Nephron progenitor cell (in vitro differentiated cells): ENCODE data around the gene BZW1.

Experiments used
- DNase-seq: peaks from one replicate; pipeline ENCODE4 v3.0.0; 2021
- H3K27ac Mint-ChIP-seq: 2 replicates; pipeline ENCODE4 v1.8.0; 2021; ENCODE audit warnings: mild to moderate bottlenecking, moderate library complexity, mixed read lengths
- H3K27me3 Mint-ChIP-seq: 2 replicates; pipeline ENCODE4 v1.8.0; 2021; ENCODE audit warnings: mild to moderate bottlenecking, low read depth, mixed read lengths; ENCODE audit not compliant: poor library complexity
- H3K36me3 Mint-ChIP-seq: 2 replicates; pipeline ENCODE4 v1.8.0; 2021; ENCODE audit warnings: low read depth, mixed read lengths
- H3K4me1 Mint-ChIP-seq: 2 replicates; pipeline ENCODE4 v1.8.0; 2021; ENCODE audit warnings: mixed read lengths
- H3K4me3 Mint-ChIP-seq: 2 replicates; pipeline ENCODE4 v1.8.0; 2021; ENCODE audit warnings: mild to moderate bottlenecking, moderate library complexity, mixed read lengths
- H3K9me3 Mint-ChIP-seq: 2 replicates; pipeline ENCODE4 v1.8.0; 2021; ENCODE audit warnings: mild to moderate bottlenecking, moderate library complexity, mixed read lengths
- CTCF ChIP-seq: fragments of 200-600 bp; sonication (generic); IDR thresholded peaks from 2 replicates; pipeline ENCODE4 v1.5.0; 2021; ENCODE audit warnings: antibody characterized with exemption

Gene BZW1

GRCh38 chr2:200811333-200812121, at the start of gene BZW1:
Gene BZW1 (plus strand): TSS chr2:200811910. CDS start chr2:200813218, 1,308 bp downstream.
- Mint-ChIP-seq H3K4me3 (peak within 1 kb of the TSS; percentile 98), H3K9me3 (no peaks in the 10 kb centered on the region), H3K27ac (peak within 1 kb of the TSS; percentile 100), H3K36me3 (peaks cover 28% of the 10 kb centered on the region), H3K4me1 (peaks cover 47% of the 10 kb centered on the region), H3K27me3 (no peaks in the 10 kb centered on the region)
- DNase-seq, result peak; percentile 95
- TF ChIP-seq CTCF, result no peak

GRCh38 chr2:200762127-200762526, 49.6 kb upstream of the BZW1 start:
- no peak for TF ChIP-seq CTCF
- no peak overlapping the region for H3K27ac Mint-ChIP-seq

GRCh38 chr2:200763422-200763821, 48.3 kb upstream of the BZW1 start:
- peaks cover 10% of the 10 kb centered on the region for H3K4me1 Mint-ChIP-seq
- no peaks in the 10 kb centered on the region for H3K36me3 Mint-ChIP-seq
- no peak for DNase-seq
- no peak overlapping the region for H3K27ac Mint-ChIP-seq
- H3K27me3 Mint-ChIP-seq, result peaks cover 26% of the 10 kb centered on the region
- no peaks in the 10 kb centered on the region for H3K9me3 Mint-ChIP-seq
- TF ChIP-seq CTCF, result no peak
- H3K4me3 Mint-ChIP-seq, result no peak overlapping the region

More at GRCh38 chr2:200762127-200762526, 49.6 kb upstream of the BZW1 start:
- Mint-ChIP-seq H3K36me3 (no peaks in the 10 kb centered on the region), H3K9me3 (no peaks in the 10 kb centered on the region), H3K27me3 (peaks cover 25% of the 10 kb centered on the region), H3K4me3 (no peak overlapping the region), H3K4me1 (peaks cover 14% of the 10 kb centered on the region)
- no peak for DNase-seq

- H3K4me1 Mint-ChIP-seq, result peaks cover 10% of the 10 kb centered on the region
These were observed 46.4 kb upstream of the BZW1 start for GRCh38 chr2:200765139-200765951.

GRCh38 chr2:200765995-200766660, 45.6 kb upstream of the BZW1 start:
- no peak for TF ChIP-seq CTCF
- H3K4me3 Mint-ChIP-seq, result no peak overlapping the region
- peak overlapping the region; percentile 27 for H3K27ac Mint-ChIP-seq
- no peaks in the 10 kb centered on the region for H3K36me3 Mint-ChIP-seq
- peaks cover 25% of the 10 kb centered on the region for H3K27me3 Mint-ChIP-seq
- H3K9me3 Mint-ChIP-seq, result no peaks in the 10 kb centered on the region
- no peak for DNase-seq
- H3K4me1 Mint-ChIP-seq, result peaks cover 10% of the 10 kb centered on the region

More at GRCh38 chr2:200765139-200765951, 46.4 kb upstream of the BZW1 start:
- DNase-seq, result no peak
- Mint-ChIP-seq H3K4me3 (no peak overlapping the region), H3K36me3 (no peaks in the 10 kb centered on the region), H3K27me3 (peaks cover 26% of the 10 kb centered on the region), H3K27ac (no peak overlapping the region), H3K9me3 (no peaks in the 10 kb centered on the region)
- TF ChIP-seq CTCF, result no peak
